Neural progenitor cell (in vitro differentiated cells): ENCODE results near the gene CLDN22.

ENCODE experiments used
- CTCF ChIP-seq: fragments of 200-600 bp; sonication (generic); IDR thresholded peaks from 2 replicates; pipeline ENCODE4 v1.5.1; 2017; ENCODE audit warnings: antibody characterized with exemption, mild to moderate bottlenecking
- EZH2 ChIP-seq: fragments of 200-600 bp; sonication (generic); IDR thresholded peaks from 2 replicates; pipeline ENCODE4 v1.6.1; 2017; ENCODE audit warnings: antibody characterized with exemption, mild to moderate bottlenecking, moderate library complexity
- EZH2phosphoT487 ChIP-seq: fragments of 200-600 bp; sonication (generic); IDR thresholded peaks from 2 replicates; pipeline ENCODE4 v1.6.1; 2017; ENCODE audit warnings: antibody characterized with exemption

- TF ChIP-seq EZH2 (no peak), EZH2phosphoT487 (no peak), CTCF (no peak)
These were observed 22.8 kb upstream of the CLDN22 start for GRCh38 chr4:183342541-183343533.
